C1 segment of cervical spinal cord (tissue), 14 donors: ENCODE measurements around the gene GALNT2.
A peak's percentile ranks its signal among the peaks of the same experiment; 100 is the strongest.

Source experiments
- DNase-seq, 14 donors: peaks; one replicate each; lab custom pipeline; 2025; lab: John Stamatoyannopoulos, UW

The GALNT2 gene

GRCh38 chr1:230207598-230207997 is 140.6 kb downstream of the GALNT2 start:
- DNase-seq = no peak

- no peak for DNase-seq
Measured at GRCh38 chr1:230208619-230209261, 141.7 kb downstream of the GALNT2 start.

GRCh38 chr1:230210326-230210980 is 143.4 kb downstream of the GALNT2 start:
- no peak for DNase-seq

- DNase-seq = no peak
Measured at GRCh38 chr1:230210981-230211336, 143.9 kb downstream of the GALNT2 start.

GRCh38 chr1:230211436-230212145 is 144.6 kb downstream of the GALNT2 start:
- no peak for DNase-seq

- peak in 4 of 14 donors; percentile 27 to 42 (median 34) for DNase-seq
Measured at GRCh38 chr1:230212405-230212936, 145.4 kb downstream of the GALNT2 start.

GRCh38 chr1:230215031-230215430 is 148.0 kb downstream of the GALNT2 start:
- DNase-seq = peak in 8 of 14 donors; percentile 32 to 80 (median 46)

- no peak for DNase-seq
Measured at GRCh38 chr1:230215529-230215928, 148.5 kb downstream of the GALNT2 start.

GRCh38 chr1:230216896-230217295 is 149.9 kb downstream of the GALNT2 start:
- DNase-seq = no peak

GRCh38 chr1:230218667-230219066 is 151.6 kb downstream of the GALNT2 start:
- no peak for DNase-seq

GRCh38 chr1:230219174-230220067 is 152.4 kb downstream of the GALNT2 start:
- DNase-seq = no peak

- DNase-seq = no peak
Measured at GRCh38 chr1:230220478-230220877, 153.4 kb downstream of the GALNT2 start.

GRCh38 chr1:230220907-230221306 is 153.9 kb downstream of the GALNT2 start:
- no peak for DNase-seq

GRCh38 chr1:230222678-230223077 is 155.6 kb downstream of the GALNT2 start:
- DNase-seq = no peak

GRCh38 chr1:230224101-230224960 is 157.3 kb downstream of the GALNT2 start:
- no peak for DNase-seq

- DNase-seq = peak in 1 of 14 donors; percentile 40
Measured at GRCh38 chr1:230226007-230226800, 159.2 kb downstream of the GALNT2 start.

- DNase-seq = no peak
Measured at GRCh38 chr1:230226814-230227213, 159.8 kb downstream of the GALNT2 start.

GRCh38 chr1:230228236-230228897 is 161.3 kb downstream of the GALNT2 start:
- DNase-seq = no peak

- DNase-seq = no peak
Measured at GRCh38 chr1:230230273-230230672, 163.2 kb downstream of the GALNT2 start.
